HG02840 (cell line): Measurements from ENCODE around the gene ZNF273.
"Not testable (repeated sequence)": the region's sequence is repeated elsewhere in the genome, so short reads cannot be mapped to it uniquely, and the experiment has no call there.

Experiments used
- ATAC-seq: cut with Tn5 transposase; IDR thresholded peaks from one replicate; pipeline ENCODE4 v1.9.1; 2021; ENCODE audit warnings: mild to moderate bottlenecking, moderate library complexity, moderate number of reproducible peaks; ENCODE audit not compliant: unreplicated experiment, low FRiP score

ZNF273 gene

GRCh38 chr7:64940021-64940420 lies 36.9 kb downstream of the ZNF273 start:
- not testable (repeated sequence) for ATAC-seq

DNA sequence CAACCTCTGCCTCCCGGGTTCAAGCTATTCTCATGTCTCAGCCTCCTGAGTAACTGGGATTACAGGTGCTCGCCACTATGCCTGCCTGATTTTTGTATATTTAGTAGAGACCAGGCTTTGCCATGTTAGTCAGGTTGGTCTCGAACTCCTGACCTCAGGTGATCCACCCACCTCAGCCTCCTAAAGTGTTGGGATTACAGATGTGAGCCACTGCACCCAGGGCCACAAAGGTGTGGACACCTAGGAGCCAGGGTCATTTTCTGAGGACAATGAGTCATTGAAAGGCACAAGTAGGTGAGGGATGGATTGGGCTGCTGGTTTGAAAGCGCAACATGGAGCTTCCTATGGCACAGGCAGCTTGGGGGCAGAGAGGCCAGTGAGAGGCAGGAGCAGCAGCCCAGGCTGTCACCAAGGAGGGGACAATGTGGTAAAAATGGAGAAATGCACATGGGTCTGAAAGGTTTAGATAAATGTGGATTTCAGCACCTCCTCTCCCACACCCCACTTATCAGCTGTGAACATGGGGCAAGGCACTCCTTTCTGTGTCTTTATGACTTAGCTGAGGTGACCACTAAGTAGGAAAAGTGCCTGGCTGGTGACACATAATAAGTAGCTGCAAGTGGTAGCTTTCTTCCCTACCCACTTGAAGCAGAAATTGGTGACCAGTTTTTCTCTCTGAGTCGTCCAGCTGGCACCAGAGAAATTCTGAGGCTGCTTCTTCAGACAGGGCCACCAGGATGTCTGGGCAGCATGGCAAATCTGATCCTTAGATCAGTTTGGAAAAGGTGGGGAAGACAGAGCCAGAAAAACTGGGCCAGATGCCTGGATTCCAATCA lies 41.8 kb downstream of the ZNF273 start:
- ATAC-seq, result not testable (repeated sequence)

GRCh38 chr7:64945503-64946175 lies 42.6 kb downstream of the ZNF273 start:
- ATAC-seq, result no peak

- ATAC-seq, result no peak
Observed at GRCh38 chr7:64946772-64947171, 43.7 kb downstream of the ZNF273 start.

GRCh38 chr7:64947252-64948000 lies 44.4 kb downstream of the ZNF273 start:
- ATAC-seq, result no peak

DNA sequence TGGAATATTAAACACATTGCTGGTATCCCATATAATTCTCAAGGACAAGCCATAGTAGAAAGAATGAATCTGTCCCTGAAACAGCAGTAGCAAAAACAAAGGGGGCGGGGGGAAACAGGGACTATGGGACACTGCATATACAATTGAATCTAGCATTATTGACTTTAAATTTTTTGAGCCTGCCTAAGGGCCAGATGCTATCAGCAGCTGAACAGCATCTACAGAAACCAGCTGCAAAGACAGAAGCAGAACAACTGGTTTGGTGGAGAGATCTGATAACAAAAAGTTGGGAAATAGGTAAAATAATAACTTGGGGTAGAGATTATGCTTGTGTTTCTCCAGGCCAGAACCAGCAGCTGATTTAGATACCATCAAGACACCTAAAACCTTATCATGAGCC lies 45.7 kb downstream of the ZNF273 start:
- ATAC-seq, result not testable (repeated sequence)

GRCh38 chr7:64950673-64951072 lies 47.6 kb downstream of the ZNF273 start:
- ATAC-seq, result not testable (repeated sequence)

GRCh38 chr7:64951250-64951848 lies 48.3 kb downstream of the ZNF273 start:
- no peak for ATAC-seq

GRCh38 chr7:64959072-64959747 lies 56.1 kb downstream of the ZNF273 start:
- ATAC-seq, result no peak

GRCh38 chr7:64965594-64965993 lies 62.5 kb downstream of the ZNF273 start:
- no peak for ATAC-seq

DNA sequence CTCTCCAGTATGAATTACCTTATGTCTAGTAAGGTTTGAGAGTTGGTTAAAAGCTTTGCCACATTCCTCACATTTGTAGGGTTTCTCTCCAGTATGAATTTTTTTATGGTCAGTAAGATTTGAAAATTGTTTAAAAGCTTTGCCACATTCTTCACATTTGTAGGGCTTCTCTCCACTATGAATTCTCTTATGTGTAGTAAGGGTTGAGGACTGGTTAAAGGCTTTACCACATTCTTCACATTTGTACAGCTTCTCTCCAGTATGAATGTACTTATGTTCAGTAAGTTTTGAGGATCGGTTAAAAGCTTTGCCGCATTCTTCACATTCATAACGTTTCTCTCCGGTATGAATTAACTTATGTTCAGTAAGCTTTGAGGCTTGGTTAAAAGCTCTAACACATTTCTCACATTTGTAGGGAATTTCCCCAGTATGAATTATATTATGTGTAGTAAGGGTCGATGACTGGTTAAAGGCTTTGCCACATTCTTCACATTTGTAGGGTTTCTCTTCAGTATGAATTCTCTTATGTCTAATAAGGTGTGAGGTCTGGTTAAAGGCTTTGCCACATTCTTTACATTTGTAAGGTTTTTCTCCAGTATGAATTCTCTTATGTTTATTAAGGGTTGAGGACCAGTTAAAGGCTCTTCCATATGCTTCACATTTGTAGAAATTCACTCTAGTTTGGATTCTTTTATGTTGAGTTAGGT lies 75.6 kb downstream of the ZNF273 start:
- ATAC-seq, result no peak
